ENCODE results near the gene PLEKHH1. TPM values are rescaled to one million over a fixed set of nuclear protein-coding genes. Genes with fewer than 3 reads are reported as not detected.
A peak's percentile ranks its signal among the peaks of the same experiment; 100 is the strongest.

PLEKHH1 gene
- total RNA-seq, 1 donor from 2014 or later = 7.3 TPM

GRCh38 chr14:67508956-67509355 lies 24.1 kb upstream of the PLEKHH1 start:
- FAIRE-seq (no peak), DNase-seq (ENCODE audit: low spot score in 2 of 2) (no peak)

- FAIRE-seq (no peak), DNase-seq (ENCODE audit: low spot score in 2 of 2) (no peak)
Measured at GRCh38 chr14:67510121-67510520, 23.0 kb upstream of the PLEKHH1 start.

DNA sequence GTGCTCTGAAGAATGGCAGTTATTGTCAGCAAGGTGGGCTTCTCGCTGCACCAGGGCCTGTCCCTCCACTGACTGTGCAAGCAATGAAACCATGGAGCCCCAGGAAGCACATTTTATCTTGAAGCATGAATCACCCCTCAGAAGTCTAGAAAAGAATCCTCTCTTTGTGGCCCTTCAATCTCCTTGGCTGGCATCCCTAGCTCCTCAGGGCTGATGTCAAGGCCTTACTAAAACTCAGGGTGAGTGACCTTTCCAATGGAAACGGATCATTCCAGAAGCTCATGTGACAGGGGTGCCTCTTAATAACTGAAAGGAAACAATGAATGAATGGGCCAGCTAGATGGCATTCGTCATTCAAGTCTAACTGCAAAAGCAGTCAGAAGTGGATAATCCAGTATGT lies 22.3 kb upstream of the PLEKHH1 start:
- DNase-seq (ENCODE audit: low spot score in 2 of 2) (no peak), FAIRE-seq (no peak)

DNA sequence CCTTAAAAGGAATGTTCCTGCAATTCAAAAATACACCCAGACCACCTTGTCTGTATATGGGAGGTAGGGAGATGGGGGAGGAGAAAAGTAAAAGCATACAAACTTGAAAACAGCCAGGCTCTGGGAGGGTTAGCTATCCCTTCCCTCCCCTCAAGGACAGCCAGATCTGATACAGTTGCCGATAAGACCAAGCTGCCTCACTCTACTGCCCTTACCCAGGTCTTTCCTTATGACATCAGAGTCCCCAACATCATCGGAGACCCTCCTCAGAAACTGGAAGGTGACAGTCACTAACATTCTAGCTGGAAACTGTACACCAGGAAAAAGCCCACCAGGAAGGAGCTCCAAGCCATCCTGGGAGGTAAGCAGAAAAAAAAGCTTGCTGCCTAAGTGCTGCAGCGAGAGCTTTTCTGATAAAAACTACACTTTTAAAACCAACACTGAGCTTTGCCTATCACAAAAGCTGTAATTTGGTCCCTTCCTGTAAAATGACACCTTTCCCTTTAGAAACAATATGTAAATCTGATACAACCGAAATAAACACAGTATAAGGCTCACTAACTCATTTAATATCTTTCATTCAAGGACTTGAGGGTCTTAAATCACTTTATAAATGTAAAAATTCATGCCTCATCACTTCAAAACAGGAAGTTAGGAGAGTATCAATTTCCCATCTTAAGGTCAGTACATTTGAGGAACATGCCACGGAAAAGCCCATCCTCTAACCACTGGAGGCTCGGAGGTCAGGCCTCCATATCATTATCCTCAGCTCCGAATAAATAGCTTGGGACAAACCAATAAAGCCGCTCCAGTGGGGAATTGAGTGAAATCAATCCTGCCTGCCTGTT lies 20.4 kb upstream of the PLEKHH1 start:
- DNase-seq (ENCODE audit: low spot score in 2 of 2) (no peak), FAIRE-seq (no peak)

DNA sequence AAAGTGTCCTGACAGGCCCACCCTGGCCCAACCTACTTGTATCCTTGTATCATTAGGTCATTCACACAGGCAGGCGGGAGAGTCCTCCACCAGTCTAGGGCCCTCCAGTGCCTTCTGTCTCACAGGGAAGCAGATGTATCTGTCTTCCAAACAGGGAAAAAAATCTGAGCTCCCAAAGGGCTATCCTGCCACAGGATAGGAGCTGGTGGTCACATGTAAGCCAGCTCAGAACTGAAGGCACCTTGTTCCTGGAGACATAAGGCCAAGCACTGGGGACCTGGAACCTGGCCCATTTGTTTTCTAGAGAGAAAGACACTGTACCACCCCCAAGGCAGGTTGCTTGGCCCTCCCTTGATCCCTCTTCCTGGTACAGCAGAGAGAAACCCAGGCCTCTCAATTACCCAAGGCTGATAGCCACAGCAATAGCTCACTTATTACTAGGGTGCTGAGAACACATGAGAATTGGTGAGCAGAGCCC lies 19.4 kb upstream of the PLEKHH1 start:
- no peak for DNase-seq (ENCODE audit: low spot score in 2 of 2)
- FAIRE-seq = no peak

GRCh38 chr14:67514203-67514607 lies 18.9 kb upstream of the PLEKHH1 start:
- no peak for DNase-seq (ENCODE audit: low spot score in 2 of 2)
- FAIRE-seq = no peak

DNA sequence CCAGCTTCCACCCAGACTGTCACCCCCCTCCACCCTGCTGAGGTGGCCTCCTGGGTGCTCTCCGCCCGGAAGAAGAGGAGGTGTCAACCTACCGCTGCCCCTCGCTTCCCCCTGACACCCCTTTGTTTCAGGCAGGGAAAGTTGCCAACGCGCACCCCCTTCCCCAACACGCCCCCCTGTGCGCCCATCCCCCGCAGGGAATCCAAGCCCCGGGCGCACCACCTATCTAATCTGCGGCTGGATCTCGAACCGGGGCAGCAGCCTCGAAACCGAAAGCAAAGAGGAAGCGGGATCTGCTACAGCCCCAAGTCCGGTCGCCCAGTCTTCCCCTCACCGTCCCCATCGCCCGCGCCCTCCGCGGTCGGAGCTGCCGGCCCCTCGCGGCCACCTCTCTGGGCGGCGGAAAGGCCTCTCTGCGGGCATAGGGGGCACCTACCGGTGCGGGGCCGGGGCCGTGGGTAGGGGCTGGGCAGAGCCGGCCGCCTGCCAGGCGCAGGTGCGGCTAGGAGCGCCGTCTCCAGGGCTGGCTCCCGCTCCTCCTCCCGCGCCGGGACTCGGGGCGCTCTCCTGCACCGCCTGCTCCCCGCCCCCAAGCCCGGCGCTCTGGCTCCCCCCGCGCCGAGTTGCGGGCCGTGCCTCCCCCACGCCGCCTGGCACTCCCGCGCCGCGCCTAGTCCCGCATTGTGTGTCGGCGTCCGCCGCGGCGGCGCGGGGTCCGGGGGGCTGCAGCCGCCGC lies 18.3 kb upstream of the PLEKHH1 start:
- no peak for FAIRE-seq
- peak; percentile 79 for DNase-seq (ENCODE audit: low spot score in 2 of 2)

- no peak for FAIRE-seq
Measured at GRCh38 chr14:67515386-67516079, 17.6 kb upstream of the PLEKHH1 start.

DNA sequence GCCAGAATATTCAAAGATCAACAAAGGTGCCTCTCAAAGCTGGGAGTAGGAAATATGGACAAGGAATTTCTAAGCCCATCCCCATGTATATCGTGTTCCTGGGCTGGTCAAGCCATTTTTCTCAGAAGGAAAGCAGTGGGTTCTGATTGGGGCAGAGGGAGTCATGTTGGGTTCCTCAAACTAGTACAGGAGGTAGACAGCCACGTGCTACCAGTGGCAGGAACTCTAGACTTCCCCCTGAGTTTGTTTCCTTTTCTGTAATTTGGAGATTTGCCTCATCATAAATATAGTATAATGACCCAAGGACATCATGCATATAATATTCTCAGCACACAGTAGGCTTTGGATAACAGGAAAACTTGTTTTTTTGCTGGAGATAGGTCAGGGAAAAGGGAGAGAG lies 16.4 kb upstream of the PLEKHH1 start:
- FAIRE-seq (no peak), DNase-seq (ENCODE audit: low spot score in 2 of 2) (no peak)

More at GRCh38 chr14:67515386-67516079, 17.6 kb upstream of the PLEKHH1 start:
- no peak for DNase-seq (ENCODE audit: low spot score in 2 of 2)

DNA sequence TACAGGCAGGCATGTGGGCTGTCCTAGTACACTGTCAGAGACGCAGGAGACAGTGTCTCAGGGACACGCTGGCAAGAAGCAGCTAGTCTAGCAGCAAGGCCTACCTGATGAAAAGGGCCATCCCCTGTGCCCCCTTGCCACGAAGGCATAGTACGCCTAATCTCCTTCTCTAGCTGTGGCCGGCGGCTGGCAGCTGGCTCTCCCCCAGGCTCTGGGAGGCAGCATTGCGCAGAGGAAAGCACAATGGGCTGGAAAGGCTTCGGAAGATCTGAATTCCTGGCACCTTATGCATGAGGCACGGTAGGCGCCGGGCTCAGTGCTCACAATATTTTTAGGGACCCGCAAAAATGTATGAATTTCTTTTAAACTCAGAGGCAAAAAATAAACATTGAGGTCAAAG lies 16.0 kb upstream of the PLEKHH1 start:
- FAIRE-seq (peak; percentile 31), DNase-seq (ENCODE audit: low spot score in 2 of 2) (peak; percentile 61 to 71)

DNA sequence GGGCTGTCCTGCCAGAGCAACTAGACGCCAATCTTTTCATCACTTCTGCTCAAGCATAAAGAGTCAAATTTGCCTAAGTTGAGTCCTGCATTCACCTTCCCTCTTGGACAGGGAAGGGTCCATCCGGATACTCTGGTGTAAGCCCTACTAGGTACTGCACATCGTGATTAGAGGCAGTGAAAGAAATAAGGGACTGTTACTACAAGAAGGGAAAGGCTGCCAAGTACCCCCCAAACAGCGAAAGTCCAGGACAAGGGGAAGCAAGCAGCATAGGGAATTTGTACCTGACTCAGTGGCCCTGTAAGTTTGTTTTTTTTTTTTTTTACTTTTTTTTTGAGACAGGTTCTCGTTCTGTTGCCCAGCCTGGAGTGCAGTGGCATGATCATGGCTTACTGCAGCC lies 13.7 kb upstream of the PLEKHH1 start:
- no peak for DNase-seq (ENCODE audit: low spot score in 2 of 2)
- no peak for FAIRE-seq

DNA sequence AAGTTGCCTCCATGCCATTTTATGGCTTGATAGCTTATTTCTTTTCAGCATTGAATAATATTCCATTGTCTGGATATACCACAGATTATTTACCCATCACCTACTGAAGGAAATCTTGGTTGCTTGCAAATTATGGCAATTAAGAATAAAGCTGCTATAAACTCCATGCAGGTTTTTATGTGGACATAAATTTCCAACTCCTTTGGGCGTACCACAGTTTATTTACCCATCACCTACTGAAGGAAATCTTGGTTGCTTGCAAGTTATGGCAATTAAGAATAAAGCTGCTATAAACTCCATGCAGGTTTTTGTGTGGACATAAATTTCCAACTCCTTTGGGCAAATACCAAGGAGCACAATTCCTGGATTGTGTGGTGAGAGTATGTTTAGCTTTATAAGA lies 12.6 kb upstream of the PLEKHH1 start:
- DNase-seq (ENCODE audit: low spot score in 2 of 2) = no peak
- no peak for FAIRE-seq

DNA sequence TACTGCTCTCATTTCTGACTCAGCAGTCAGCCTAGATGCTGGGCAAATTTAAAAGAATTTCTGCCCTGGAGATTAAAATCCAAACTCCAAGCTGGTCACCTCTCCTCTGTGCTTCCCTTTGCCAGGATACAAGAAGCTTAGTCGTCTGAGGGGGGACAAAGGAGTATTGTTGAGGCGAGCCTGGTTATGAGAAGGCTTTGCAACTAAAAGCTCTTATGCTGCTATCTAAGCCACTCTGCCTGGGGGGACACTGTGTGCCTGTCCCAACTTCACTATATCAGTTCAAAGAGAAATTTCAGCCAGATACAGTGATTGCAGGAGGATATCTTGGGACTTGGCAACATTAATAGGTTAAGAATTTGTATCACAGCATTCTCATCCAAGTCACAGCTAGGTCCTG lies 10.8 kb upstream of the PLEKHH1 start:
- FAIRE-seq (no peak), DNase-seq (ENCODE audit: low spot score in 2 of 2) (no peak)

DNA sequence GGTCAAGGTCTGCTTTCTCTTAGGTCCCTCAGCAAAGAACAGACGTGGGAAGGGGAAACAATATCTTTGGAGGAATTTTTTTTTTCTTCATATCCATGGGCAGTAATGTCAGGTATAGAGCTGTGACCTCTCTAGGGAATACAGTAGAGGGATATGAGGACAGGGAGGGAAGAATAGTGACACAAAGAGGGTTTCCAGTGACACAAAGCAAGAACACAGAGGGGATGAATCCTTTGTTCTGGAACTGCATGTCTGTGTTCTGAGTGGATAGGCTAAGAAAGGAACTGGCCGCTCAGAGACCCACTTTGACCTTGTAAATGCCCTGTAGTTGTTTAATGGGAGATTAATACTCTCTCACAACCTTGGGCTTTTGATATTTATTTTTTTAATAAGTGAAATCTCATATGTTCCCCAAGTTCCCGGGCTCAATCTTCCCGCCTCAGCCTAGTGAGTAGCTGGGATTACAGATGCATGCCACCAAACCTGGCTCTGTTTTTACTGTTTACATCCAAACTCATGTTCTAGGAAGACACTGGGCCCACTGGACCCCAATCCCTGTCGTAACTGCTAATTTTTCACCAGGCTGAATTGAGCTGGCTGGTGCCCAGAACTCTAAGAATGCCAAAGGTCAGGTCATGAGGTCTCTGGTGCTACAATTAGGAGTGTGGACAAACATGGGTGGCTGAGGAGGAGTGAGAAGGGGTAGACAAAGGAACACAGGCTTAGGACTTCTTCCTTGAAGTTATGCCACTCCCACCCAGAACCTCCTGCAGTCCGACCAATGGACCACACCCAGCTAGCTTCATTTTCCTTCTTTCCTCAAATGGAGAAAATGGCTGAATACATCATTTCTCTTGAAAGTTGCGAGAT lies 9.1 kb upstream of the PLEKHH1 start:
- no peak for DNase-seq (ENCODE audit: low spot score in 2 of 2)
- FAIRE-seq = no peak

GRCh38 chr14:67524634-67524963 lies 8.5 kb upstream of the PLEKHH1 start:
- FAIRE-seq = no peak

GRCh38 chr14:67525389-67525788 lies 7.7 kb upstream of the PLEKHH1 start:
- no peak for FAIRE-seq
- DNase-seq (ENCODE audit: low spot score in 2 of 2) = no peak

More at GRCh38 chr14:67524634-67524963, 8.5 kb upstream of the PLEKHH1 start:
- DNase-seq (ENCODE audit: low spot score in 2 of 2) = no peak

- no peak for FAIRE-seq
- no peak for DNase-seq (ENCODE audit: low spot score in 2 of 2)
Measured at GRCh38 chr14:67526181-67526580, 6.9 kb upstream of the PLEKHH1 start.

- peak in 1 of 2 donors; percentile 41 for DNase-seq (ENCODE audit: low spot score in 2 of 2)
- FAIRE-seq = no peak
Measured at GRCh38 chr14:67526676-67527459, 6.2 kb upstream of the PLEKHH1 start.

- no peak for FAIRE-seq
- no peak for DNase-seq (ENCODE audit: low spot score in 2 of 2)
Measured at GRCh38 chr14:67527756-67528155, 5.3 kb upstream of the PLEKHH1 start.
